Measurements from ENCODE around the gene HSP90AB1. TPM values are rescaled to one million over a fixed set of nuclear protein-coding genes. Genes with fewer than 3 reads are reported as not detected.

The HSP90AB1 gene
- total RNA-seq, 1 donor from 2014 or later, result 508 TPM

GRCh38 chr6:44260451-44261297, 13.8 kb downstream of the HSP90AB1 start:
- H3K27me3 Mint-ChIP-seq (ENCODE audit: low read depth), result no peaks in the 10 kb centered on the region
- no peak overlapping the region for H3K27ac Mint-ChIP-seq (ENCODE audit: unreplicated experiment)
- no peak overlapping the region for H3K4me3 Mint-ChIP-seq (ENCODE audit: unreplicated experiment)
- peaks cover 48% of the 10 kb centered on the region for H3K4me1 Mint-ChIP-seq (ENCODE audit: low read depth)
- no peaks in the 10 kb centered on the region for H3K9me3 Mint-ChIP-seq (ENCODE audit: low read depth)
- no peaks in the 10 kb centered on the region for H3K36me3 Mint-ChIP-seq (ENCODE audit: low read depth)
- TF ChIP-seq CTCF (IDR thresholded peaks at IDR 0.05), result no peak
- DNase-seq (ENCODE audit: low spot score), result no peak

- no peak overlapping the region for H3K4me3 Mint-ChIP-seq (ENCODE audit: unreplicated experiment)
- no peaks in the 10 kb centered on the region for H3K9me3 Mint-ChIP-seq (ENCODE audit: low read depth)
- DNase-seq (ENCODE audit: low spot score), result peak; percentile 79
- no peak overlapping the region for H3K27ac Mint-ChIP-seq (ENCODE audit: unreplicated experiment)
- peaks cover 40% of the 10 kb centered on the region for H3K4me1 Mint-ChIP-seq (ENCODE audit: low read depth)
- no peaks in the 10 kb centered on the region for H3K27me3 Mint-ChIP-seq (ENCODE audit: low read depth)
- no peak for TF ChIP-seq CTCF (IDR thresholded peaks at IDR 0.05)
- H3K36me3 Mint-ChIP-seq (ENCODE audit: low read depth), result no peaks in the 10 kb centered on the region
Measured at GRCh38 chr6:44261581-44261980, 14.7 kb downstream of the HSP90AB1 start.

GRCh38 chr6:44262467-44263353, 15.8 kb downstream of the HSP90AB1 start:
- H3K27me3 Mint-ChIP-seq (ENCODE audit: low read depth), result no peaks in the 10 kb centered on the region
- DNase-seq (ENCODE audit: low spot score), result peak; percentile 54
- TF ChIP-seq CTCF (IDR thresholded peaks at IDR 0.05), result no peak
- H3K4me3 Mint-ChIP-seq (ENCODE audit: unreplicated experiment), result peak overlapping the region; percentile 84
- peaks cover 36% of the 10 kb centered on the region for H3K4me1 Mint-ChIP-seq (ENCODE audit: low read depth)
- no peaks in the 10 kb centered on the region for H3K36me3 Mint-ChIP-seq (ENCODE audit: low read depth)
- H3K27ac Mint-ChIP-seq (ENCODE audit: unreplicated experiment), result no peak overlapping the region
- no peaks in the 10 kb centered on the region for H3K9me3 Mint-ChIP-seq (ENCODE audit: low read depth)

- Mint-ChIP-seq H3K4me1 (ENCODE audit: low read depth) (peaks cover 32% of the 10 kb centered on the region), H3K27me3 (ENCODE audit: low read depth) (no peaks in the 10 kb centered on the region), H3K27ac (ENCODE audit: unreplicated experiment) (peak overlapping the region; percentile 74), H3K4me3 (ENCODE audit: unreplicated experiment) (peak overlapping the region; percentile 84), H3K36me3 (ENCODE audit: low read depth) (no peaks in the 10 kb centered on the region), H3K9me3 (ENCODE audit: low read depth) (no peaks in the 10 kb centered on the region)
- DNase-seq (ENCODE audit: low spot score), result peak; percentile 51
- TF ChIP-seq CTCF (IDR thresholded peaks at IDR 0.05), result no peak
Measured at GRCh38 chr6:44263354-44264100, 16.6 kb downstream of the HSP90AB1 start.
